ENCODE measurements around the gene SPACA9.

SPACA9 gene

DNA sequence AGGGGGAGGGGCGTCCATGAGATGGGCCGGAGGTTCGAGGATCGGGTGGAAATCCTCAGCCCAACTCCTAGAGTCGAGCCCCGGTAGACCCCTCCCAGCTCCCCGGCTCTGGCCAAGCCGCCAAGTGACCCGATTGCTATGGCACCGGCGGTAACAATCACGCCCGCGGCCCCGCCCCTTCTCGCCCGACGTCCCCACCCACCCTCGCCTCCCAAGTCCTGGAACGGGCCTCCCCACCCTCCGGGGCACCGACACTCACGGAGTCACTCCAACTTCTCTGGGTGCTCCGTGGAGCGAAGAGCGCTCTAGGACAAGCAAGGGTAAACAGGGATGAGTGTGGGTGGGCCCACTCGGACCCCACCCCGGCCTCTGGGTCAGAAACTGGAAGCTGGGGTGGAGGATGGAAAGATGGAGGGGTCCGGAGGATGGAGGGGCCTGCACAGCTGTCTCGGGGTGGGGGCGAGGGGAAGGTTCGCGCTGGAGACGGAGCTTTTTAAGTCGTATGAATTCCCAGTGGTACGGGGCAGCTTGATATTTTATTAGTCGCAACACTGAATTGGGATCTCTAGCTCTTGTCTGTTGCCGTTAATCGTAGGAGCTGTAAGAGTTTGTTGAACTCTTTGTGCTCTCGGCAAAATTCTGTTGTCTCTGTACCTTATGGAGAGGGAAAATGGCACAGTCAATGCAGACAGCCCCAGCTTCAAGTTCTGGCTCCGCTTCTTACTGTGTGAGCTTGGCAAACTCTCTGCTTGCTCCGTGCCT, at the start of gene SPACA9:
TSS of gene SPACA9 (plus strand) at position 204 of the 762 bp plus-strand sequence. CDS start 5,050 bp downstream, outside the sequence.
- DNase-seq = peak; percentile 35

DNA sequence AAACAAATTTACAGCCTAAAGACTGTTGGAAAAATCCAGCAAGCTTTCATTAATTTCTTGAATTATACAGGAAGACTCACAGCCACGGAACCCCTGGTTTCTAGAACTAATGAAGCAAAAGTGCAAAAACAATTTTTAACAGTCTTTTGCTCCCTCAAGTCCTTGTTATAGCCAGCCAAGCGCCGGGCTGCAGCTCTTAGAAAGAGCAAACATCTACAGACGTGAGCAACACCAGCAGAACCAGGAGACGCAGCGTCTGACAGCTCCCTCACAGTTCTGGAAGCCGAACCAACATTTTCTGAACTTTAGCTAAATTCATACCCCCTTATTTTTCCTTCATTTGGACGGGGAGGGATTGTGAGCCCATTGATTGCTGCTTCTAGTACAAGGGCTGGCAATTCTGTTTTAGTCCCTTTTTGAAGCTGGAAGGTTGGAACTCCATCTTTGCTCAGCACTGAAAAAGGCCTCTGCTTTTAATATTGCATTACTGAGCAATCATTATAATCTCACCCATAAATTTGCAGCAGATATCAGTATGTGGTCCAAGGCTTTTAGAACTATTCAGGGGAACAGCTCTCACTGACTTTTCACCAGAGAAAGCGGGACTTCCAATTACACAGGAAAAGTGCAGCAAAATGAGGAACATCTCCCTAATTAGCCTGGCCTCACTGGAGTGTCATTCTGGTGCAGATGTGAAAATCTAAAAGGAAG, 46.4 kb upstream of the SPACA9 start:
- DNase-seq = no peak

DNA sequence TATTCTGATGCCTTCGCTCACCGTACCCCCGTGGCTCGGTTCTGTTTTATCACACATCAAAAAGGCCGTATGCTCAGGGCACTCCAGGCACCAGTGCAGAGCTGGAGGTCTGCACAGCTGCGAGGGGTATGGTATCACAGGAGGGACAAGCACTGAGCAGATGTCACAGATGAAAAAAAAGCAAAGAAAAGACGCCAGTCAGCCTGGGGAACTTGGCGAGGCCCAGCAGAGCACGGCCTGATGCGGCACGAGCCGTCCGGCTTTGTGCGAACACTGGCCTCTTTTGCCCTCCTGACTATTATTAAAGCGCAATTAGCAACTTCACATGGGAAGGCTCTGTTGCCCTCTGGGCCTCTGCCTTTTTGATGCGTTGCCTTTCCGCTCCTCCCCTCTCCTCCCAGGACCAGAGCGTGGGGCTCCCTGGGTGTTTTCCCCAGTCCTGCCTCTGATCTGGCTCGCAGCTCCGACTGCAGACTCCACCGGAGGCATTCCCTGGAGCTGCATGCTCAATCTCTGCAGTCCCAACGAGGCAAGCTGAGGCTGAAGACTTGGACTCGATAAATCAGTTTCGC, 45.1 kb upstream of the SPACA9 start:
- DNase-seq = no peak

DNA sequence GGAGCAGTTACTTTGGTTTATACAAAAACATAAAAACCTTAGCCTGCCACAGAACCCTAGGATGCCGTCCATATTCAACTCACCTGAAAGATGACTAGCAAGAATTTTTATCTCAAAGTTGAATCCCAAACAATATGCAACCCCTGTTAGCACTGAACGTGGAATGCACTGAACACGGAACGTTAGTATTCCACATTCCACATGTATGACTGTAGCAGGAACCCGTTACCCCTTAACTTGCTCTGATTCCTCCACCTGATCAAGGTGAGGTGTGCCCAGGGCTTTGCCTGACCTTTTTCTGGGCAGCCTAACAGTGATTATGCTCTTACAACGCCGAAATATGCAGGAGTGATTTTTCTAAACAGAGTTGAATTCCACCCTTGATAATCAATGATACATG, 44.4 kb upstream of the SPACA9 start:
- DNase-seq = no peak

DNA sequence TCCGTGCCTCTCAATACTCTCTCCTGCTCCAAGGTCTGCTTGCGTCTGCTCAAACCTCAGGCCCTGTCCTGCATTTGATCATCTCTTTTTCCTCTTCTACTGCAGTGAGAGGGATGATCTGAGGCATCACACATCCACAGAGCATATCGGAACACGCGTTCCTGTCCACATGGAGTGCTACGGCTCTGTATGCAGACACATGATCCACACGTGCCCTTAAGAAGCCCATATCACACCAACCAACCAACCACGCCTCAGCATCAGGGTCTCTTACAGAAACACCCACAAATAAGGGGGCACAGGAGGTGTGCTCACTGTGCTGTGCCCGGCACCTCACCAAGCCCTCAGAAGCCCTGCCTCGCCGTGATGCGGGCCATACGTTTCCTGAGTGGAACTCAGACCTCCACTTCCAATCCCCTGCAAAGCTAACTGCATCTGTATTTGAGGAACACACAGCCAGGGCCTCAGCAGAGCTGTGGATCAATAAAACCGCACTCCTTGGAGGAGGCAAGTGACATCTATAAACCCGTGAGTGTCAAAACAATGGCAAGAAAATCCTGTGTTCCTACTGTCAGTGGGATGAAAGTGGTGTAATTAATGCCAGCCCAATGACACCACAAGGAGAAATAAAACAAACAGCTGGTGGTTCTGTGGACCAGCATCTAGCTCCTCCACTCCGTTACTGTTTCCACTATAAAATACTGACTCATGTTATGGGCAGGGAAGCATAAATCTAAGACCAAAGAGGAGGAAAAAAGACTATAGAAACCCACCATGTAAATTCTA, 41.0 kb upstream of the SPACA9 start:
- no peak for DNase-seq

DNA sequence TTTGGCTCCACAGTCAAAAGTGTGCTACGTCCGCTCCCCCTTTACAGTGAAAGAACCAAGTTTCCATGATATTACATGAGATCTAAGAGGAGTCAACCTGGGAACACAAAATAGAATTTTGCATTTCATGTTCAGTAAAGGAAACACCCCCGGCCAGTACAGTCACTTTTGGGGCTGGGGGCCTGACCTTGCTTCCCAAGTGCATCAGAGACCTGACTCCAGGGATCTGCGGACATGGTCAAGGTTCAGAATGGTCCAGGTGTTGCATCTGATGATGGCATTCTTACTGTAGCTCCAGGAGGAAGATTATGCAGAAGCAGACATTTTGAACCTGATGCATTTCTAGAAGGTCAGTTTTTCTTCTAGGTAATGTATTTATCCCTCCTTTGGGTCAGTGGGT, 40.4 kb upstream of the SPACA9 start:
- DNase-seq = no peak

DNA sequence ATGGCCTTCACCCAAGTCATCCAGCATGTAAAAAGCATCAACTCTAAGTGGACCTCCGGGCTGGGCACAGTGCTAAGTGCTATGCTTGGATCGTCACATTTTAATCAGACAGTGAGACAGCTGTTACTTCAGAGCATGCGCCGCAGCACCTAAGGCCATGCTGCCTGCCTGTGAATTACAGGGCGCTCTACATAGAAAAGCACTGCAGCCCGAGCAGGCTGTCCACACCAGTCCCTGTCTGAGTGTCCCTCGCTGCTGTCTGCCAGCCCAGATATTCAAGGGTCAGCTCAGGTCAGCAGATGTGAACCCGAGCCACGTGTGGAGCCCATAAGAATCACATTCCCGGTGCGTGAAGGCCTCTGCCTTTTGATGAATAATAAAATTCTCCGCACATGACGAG, 37.7 kb upstream of the SPACA9 start:
- no peak for DNase-seq

DNA sequence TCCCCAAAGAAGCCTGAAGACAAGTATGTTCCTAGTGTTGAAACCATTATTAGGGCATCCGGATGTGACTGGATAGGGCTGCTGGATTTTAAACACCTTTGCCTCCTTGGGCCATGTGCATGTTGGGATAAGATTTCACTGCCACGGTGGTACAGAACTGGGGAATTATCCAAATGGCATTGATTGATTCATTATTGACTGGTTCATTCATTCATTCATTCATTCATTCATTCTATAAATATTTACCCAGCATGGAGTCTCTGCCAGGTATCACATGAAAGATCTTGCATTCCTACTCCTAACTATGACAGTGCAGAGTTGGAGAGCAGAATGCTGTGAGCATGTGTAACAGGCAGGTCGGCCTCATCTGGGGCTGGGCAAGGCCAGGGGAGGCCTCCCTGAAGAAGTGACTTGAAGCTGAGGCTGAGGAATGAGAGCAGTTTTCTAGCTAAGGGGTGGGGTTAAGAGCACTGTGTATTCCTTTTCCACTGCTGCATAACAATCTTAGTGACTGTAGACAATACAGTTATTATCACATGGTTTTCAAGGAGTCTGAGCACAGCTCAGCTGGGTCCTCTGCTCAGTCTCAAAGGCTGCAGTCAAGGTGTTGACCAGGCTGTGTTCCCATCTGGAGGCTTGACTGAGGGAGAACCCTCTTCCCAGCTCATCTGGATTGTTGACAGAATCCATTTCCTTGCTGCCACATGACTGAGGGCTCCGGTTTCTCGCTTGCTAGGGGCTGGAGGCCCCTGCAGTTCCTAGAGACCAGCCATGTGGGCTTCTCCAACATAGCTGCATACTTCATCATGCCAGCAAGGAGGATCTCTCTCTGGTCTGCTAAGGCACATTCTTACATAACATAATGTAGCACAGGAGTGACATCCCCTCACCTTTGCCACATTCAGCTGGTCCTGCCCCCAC, 36.3 kb upstream of the SPACA9 start:
- DNase-seq = no peak

DNA sequence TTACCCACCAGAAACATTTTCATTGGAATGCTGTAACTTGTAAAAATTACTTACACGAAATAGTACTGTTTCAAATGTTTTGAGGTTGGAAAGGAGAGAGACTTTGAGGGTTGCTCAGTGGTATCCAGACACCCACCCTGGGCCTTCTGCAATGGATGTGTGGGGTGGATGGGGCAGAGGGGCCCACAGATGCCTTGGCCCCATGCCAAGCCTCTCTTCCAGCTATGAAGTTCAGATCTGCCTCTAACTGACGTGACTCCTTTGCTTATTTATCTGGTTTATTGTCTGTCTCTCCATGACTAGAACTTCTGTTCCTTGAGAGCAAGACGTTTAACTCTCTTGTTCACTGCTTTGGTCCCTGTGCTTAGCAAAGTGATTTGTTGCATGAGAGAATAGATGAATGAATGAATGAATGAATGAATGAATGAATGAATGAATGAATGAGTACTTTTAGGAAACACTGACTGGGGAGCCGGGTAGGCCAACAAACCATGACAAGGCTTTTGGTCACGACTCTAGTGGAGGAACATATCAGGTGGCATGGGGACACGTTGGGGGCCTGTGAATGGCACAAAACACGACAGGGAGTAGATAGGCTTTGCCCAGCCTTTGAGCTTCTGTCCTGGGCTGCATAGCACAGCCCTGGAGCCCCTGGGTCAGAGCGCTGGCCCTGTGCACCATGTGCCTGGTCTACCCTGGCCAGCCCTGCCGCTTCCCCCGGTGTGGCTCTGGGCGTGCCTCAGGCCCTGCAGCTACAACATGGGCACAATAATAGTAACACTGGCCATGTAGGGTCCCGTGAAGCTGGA, 32.4 kb upstream of the SPACA9 start:
- DNase-seq = no peak

DNA sequence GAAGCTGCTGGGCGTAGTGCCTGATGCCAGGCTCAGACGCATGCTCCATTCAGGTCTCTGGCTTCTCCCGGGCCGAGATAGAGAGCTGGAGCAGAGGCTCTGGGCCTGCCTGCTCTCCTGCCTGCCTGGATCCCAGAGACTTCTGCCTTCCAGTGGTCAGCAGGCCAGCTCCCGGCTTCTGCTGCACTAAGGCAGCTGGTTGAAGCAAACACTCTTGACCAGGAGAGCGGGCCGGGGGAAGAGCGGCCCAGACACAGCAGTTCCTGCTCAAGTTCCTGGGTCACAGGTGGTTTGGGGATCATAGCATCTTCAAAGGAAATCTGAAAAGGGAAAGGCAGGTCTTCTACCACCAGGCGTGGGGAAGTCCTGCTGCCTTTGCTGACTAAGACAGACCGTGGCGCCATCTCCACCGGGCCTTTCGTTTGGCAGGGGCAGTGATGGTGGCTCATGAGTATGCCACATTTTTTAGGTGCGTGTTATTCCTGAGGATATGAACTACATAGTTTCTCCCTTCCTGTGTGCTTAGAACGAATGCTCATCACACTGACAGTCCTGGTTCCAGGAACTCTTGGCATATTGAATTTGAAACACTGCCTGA, 31.7 kb upstream of the SPACA9 start:
- DNase-seq = no peak

DNA sequence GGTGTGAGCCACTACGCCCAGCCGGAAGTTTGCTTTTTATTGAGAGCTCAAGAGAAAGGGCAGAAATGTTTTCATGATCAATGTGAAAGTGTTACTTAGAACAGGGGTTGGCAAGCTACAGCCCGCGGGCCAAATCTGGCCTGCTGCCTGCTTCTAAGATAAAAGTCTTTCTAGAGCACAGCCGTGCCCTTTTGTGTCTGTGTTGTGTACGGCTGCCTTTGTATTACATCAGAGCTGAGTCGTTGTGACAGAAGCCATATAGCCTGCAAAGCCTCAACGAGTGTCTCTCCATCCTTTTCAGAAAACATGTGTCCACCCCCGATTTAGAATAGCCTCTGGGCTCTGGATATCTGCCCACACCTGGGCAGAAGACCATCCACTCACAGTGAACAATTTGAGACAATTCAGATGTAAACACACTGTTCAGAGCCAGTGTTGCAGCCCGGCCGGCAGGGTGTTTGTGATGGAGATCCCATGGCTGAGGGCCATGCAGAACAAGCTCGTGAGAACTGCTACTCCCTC, 29.5 kb upstream of the SPACA9 start:
- DNase-seq = peak; percentile 2

DNA sequence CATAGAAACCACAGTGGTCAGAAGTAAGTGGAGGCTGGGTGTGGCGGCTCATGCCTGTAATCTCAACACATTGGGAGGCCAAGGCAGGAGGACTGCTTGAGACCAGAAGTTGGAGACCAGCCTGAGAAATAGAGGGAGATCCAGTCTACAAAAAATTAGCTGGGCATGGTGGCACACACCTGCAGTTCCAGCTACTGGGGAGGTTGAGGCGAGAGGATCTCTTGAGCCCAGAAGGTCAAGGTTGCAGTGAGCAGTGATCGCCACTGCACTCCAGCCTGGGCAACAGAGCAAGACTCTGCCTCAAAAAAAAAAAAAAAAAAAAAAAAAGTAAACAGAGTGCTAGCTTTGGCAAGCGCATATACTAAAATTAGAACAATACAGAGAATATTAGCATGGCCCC, 25.2 kb upstream of the SPACA9 start:
- no peak for DNase-seq

DNA sequence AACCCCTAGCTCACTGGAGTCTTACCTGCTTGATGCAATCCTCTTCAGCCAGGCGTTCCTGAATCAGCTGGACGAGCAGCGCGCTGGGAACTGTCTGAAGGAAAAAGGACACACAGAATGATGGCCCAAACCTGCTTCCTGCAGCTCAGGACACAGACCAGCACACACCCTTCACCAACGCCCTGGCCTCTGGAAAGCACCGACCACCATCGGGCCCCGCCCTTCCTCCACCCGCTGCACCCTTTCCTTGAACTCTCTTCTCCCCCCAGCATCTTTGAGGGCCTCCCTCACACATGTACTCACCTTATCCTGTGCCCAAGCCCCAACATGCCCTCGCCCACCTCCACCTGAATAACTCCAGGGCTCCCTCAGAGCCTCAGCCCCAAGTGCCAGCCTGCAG, 23.9 kb upstream of the SPACA9 start:
- DNase-seq = no peak

DNA sequence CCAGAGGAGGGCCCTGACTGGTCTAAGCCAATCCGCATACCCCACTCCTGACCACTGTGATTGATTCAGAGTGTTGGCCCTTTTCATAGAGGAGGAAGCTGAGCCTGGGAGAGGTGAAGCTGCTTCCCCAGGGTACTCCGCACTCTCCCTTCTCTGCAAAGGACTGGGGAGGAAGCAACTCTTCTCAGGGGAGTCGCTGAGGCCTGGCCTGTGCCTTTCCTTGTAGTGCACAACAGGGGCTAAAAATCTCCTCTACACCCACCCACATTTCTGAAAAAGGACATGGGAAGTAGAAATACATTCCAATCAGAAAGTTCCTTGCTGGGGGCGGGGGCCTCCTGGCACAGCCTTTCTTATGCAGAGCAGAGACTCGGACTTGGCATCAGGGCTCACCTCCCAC, 22.8 kb upstream of the SPACA9 start:
- no peak for DNase-seq

DNA sequence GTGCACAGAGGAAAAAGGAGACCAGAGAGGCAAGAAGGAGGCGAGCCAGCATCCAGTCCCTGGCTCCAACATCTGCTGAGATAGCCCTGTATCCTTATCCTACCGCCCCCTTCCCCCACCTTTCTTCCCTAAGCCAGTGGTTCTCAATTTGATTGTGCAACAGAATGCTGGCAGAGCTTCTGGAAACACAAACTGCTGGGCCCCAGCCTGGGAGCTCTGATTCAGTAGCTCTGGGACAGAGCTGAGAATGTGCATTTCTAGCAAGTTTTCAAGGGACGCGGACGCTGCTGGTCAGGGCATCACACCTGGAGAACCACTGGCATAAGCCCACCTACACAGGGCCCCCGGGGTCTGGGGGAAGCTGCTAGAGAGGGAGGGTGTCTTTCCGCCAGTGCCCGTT, 21.7 kb upstream of the SPACA9 start:
- DNase-seq = no peak

DNA sequence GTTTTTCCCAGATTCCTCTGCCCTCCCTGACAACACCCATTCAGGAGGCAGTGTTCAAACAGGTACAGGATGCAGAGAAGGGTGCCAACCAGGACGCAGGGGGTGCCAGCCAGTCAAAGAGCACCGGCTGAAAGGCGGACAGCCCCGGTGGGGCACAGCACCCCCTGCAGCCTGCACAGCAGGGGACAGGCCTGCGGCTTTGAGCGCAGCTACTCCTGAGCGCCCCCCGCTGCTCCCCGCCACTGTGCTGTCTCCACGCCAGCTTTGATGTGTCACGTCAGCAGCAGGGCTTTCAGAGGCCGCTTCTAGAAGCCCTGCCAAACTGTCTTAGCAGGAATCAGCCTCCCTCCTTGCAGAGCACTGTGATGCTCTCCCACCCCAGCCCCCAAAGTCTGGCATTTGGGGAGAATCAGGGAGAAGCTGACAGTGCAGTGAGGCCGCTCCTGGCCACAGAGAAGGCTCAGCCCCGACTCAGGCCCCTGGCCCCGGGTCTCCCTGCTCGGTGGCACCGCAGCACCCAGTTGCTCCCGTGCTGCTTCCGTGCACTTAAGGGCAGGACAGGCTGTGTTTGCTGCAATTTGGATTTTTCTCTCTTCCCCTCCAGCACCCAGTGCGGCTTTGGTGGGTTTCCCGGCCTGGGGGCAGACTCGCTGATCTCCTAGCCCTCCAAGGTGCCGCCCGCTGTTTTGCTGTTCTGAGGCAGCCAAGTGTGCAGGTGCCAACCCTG, 20.9 kb upstream of the SPACA9 start:
- no peak for DNase-seq

DNA sequence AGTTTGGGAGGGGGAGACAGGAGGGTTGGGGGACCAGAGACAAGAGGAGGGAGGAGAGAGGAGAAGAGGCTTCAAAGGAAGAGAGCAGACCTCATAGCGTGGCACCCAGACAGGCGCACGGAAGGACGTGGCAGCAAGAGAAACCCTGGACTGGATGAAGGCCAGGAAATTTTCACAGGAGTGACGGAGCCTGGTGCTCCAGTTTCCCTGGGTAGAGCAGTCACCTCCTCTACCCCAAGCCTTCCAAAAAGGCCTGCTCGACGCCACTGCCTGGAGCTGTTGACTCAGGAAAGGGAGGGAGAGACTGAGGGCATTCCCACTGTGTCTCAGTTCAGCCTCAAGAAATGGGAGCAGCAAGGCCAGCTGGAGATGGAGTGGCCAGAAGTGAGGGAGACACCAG, 19.9 kb upstream of the SPACA9 start:
- DNase-seq = no peak

DNA sequence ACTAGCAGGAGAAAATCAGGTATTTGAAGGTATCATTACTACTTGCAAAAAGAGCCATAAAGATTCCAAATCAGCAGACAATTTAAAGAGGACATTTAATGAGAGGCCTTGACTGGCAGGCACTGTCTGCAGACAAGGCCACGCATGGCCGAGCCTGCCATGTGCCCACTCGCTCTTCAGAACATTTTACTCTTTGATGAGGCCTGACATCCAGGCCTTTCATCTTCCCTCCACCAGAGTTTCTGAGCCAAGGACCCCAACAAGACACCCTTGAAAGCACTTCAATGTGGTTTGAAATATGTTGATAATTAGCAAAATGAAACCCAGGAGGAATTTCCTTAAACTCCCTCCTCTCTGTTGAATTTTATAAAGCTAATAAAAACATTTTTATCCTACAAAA, 17.0 kb upstream of the SPACA9 start:
- no peak for DNase-seq

DNA sequence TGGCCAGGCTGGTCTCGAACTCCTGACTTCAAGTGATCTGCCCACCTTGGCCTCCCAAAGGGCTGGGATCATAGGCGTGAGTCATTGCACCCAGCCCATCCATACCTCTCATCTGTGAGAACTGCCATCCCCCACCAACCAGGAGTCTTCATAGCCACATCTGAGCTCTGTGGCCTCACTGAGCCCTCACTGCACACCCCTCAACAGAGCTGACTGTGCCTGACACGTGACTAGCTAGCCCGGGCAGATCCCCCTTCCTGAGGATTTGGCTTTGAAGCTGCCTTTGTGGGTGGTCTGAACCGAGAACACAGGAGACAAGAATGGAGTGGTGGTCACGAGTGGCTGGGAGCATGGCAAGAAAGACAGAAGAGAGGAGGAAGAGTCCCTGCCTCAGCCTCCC, 16.2 kb upstream of the SPACA9 start:
- DNase-seq = no peak

DNA sequence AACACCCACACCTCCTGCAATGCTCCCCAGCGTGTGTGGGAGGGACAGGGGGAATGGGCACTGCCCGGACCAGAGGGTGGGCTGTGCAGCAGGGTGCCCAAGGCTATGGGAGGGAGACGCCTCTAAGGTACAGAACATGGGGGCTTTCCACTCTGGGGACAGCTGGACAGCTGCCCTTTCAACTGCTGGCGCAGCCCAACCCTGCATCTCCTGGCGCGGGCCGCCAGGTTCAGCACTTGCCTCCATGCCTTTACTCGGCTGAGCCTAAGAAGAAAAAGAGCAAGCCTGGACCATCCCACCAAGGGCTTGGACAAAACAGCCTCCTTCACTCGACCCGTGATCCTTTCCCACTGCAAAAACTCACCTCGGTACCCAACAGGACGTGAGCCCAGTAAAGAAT, 15.6 kb upstream of the SPACA9 start:
- no peak for DNase-seq
